D721Med (cell line): Measurements from ENCODE around the gene ELMOD3.
"Not testable (repeated sequence)": the region's sequence is repeated elsewhere in the genome, so short reads cannot be mapped to it uniquely, and the experiment has no call there.

Source experiments
- DNase-seq: peaks from one replicate; pipeline ENCODE4 v3.0.0; 2011; ENCODE audit warnings: low spot score; ENCODE audit not compliant: insufficient read length
- FAIRE-seq: peaks from 2 replicates; lab custom pipeline; 2011; peaks lifted over from hg19 to GRCh38; lab: Jason Lieb, UNC
- CTCF ChIP-seq: IDR thresholded peaks from 2 replicates; pipeline ENCODE4 v1.5.1; 2012; ENCODE audit warnings: mild to moderate bottlenecking, control low read depth; ENCODE audit not compliant: insufficient read depth; ENCODE audit errors: missing control alignments

Gene ELMOD3

GRCh38 chr2:85330839-85331636, 23.5 kb upstream of the ELMOD3 start:
- no peak for TF ChIP-seq CTCF
- DNase-seq (no peak), FAIRE-seq (no peak)

- FAIRE-seq, DNase-seq: not testable (repeated sequence)
Measured at GRCh38 chr2:85333877-85334276, 20.7 kb upstream of the ELMOD3 start.

- TF ChIP-seq CTCF, result no peak
- no peak for DNase-seq
- no peak for FAIRE-seq
Measured at GRCh38 chr2:85334928-85335327, 19.6 kb upstream of the ELMOD3 start.

GRCh38 chr2:85340034-85340892, 14.3 kb upstream of the ELMOD3 start:
- no peak for DNase-seq
- FAIRE-seq, result no peak
- TF ChIP-seq CTCF, result no peak

GRCh38 chr2:85341269-85342029, 13.1 kb upstream of the ELMOD3 start:
- FAIRE-seq (no peak), DNase-seq (no peak)
- TF ChIP-seq CTCF, result no peak

- TF ChIP-seq CTCF, result no peak
- no peak for FAIRE-seq
- DNase-seq, result no peak
Measured at GRCh38 chr2:85342156-85342555, 12.4 kb upstream of the ELMOD3 start.

- not testable (repeated sequence) for DNase-seq, FAIRE-seq
Measured at GRCh38 chr2:85343207-85343895, 11.2 kb upstream of the ELMOD3 start.
